GM19397 (cell line): ENCODE results near the gene INAFM1.
A peak's percentile ranks its signal among the peaks of the same experiment; 100 is the strongest.
"Not testable (repeated sequence)": the region's sequence is repeated elsewhere in the genome, so short reads cannot be mapped to it uniquely, and the experiment has no call there.

Experiments
- ATAC-seq: cut with Tn5 transposase; IDR thresholded peaks from one replicate; pipeline ENCODE4 v1.9.1; 2021; ENCODE audit warnings: mild to moderate bottlenecking, moderate library complexity; ENCODE audit not compliant: unreplicated experiment

Gene INAFM1

GRCh38 chr19:47240996-47241918, 33.4 kb upstream of the INAFM1 start:
- no peak for ATAC-seq

- ATAC-seq: no peak
These were observed 32.6 kb upstream of the INAFM1 start for GRCh38 chr19:47241919-47242577.

DNA sequence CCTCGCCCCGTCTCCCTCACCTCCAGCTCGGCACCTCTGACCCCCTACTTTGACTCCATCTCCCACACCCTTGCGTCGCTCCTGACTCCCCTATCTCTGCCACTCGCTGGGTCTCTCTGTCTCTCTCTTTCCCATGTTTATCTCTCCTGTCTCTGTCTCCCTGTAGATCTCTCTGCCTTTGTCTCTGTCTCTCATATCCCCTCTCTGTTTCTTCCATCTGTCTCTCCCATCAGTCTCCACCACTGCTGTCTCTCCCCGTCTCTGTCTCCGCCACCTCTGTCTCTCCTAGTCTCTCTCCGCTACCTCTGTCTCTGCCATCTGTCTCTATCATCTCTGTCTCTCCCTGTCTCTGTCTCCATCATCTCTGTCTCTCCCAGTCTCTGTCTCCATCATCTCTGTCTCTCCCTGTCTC, 31.3 kb upstream of the INAFM1 start:
- ATAC-seq: no peak

- peak; percentile 64 for ATAC-seq
These were observed 30.7 kb upstream of the INAFM1 start for GRCh38 chr19:47243776-47244547.

DNA sequence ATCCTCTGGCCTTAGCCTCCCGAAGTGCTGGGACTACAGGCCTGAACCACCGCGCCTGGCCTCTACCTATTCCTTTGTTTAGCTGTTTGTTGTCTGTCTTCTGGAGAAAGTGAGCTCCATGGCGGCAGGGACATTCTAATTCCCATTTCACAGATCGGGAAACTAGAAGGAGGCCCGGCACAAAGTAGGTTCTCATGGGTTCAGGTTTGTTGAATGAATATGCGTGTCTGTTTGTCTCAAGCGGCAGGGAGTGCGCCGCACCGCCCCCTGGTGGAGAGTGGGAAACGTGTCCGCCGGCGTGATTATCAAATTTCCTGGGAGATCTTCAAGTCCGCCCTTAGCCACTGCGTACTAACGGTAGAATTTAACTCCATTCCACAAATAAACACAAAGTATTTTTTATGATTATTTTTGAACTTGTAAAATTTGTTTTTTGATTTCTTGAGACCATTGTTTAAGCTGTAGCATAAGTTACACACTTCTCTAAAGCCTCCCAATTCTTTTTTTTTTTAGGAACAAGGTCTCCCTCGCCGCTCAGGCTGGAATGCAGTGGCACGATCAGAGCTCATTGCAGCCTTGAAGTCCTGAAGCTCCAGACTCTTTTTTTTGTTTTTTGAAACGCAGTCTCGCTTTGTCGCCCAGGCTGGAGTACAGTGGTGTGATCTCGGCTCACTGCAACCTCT, 27.2 kb upstream of the INAFM1 start:
- no peak for ATAC-seq

DNA sequence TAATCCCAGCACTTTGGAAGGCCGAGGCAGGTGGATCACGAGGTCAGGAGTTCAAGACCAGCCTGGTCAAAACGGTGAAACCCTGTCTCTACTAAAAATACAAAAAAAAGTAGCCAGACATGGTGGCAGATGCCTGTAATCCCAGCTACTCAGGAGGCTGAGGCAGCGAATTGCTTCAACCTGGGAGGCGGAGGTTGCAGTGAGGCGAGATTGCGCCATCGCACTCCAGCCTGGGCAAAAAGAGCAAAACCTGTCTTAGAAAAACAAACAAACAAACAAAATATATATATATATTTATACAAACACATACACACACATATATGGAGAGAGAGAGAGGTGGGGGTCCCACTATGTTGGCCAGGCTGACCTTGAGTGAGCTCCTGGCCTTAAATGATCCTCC, 21.7 kb upstream of the INAFM1 start:
- not testable (repeated sequence) for ATAC-seq

DNA sequence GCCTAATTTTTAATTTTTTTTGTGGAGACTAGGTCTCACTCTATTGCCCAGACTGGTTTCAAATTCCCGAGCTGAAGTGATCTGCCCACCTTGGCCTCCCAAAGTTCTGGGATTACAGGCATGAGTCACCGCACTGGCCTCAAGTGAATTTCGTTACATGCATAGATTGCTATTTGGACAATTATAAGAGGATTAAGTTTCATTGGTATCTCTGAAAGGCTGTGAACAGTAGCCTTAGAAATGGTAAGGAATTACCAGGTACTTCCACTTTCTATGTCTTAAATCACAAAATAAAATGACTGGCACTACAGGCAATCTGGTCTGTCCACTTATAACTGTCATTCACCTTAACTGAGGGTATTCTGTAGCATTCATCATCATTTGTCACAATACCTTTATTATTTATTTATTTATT, 21.2 kb upstream of the INAFM1 start:
- ATAC-seq: no peak

DNA sequence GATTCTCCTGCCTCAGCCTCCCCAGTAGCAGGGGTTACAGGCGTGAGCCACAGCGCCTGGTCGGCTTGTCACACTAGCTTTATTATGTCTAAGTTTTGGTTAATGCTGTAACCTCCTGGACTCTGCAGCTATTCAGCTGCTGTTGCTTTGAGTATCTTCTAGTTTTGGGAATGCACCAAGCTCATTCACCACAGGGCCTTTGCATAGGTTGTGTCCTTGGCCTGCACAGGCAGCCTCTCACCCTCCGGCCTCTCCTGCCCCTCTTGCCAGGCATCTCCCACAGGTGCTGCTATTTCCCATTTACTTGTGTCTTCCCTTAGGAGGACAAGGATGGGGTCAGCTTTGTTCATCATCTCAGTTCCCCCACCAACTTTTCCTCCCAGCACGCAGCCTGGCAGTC, 20.7 kb upstream of the INAFM1 start:
- no peak for ATAC-seq

- ATAC-seq: peak; percentile 51
These were observed 18.6 kb upstream of the INAFM1 start, which contains the start of gene CCDC9 for GRCh38 chr19:47255879-47256692. Gene CCDC9 (plus strand): TSS chr19:47256525. CDS start chr19:47258401, 1,876 bp downstream.

GRCh38 chr19:47256693-47257410, 17.8 kb upstream of the INAFM1 start:
- ATAC-seq: peak; percentile 69

DNA sequence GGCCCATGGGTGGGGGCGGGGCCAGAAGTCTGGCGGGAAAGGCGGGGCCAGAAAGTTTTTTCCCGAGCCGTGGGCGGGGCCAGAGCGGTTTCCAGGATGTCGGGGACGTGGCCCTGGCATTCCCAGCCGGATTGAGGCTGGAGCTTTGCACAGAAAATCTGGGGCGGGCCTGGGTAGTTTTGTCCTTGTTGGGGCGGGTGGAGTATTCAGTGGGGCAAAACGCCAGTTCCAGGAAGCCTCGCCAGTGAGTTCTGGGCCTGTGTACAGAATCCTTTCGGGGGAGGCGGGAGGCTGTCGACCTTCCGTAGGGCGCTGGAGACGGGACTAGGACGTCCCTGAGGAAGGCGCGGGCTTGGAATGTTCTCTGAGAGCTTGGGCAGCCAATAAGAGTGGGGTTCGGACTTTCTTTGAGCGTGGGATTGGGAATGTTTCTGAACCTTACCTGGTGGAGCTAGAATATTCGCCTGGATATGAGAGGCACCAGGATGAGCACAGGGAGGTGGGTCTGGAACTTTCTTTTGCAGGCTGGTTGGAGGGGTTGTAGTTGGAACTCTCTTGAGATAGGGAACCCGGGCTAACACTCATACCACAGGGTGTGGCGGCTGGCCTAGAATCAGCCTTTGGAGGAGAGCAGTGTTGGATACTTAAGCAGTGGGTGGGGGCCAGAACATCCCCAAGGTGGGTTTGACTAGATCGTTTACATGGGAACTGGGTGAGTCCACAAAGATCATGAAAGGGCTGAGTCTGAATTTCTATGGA, 17.1 kb upstream of the INAFM1 start:
- ATAC-seq: no peak

- no peak for ATAC-seq
These were observed 16.3 kb upstream of the INAFM1 start for GRCh38 chr19:47258434-47258833.

GRCh38 chr19:47258895-47259555, 15.7 kb upstream of the INAFM1 start:
- ATAC-seq: no peak

DNA sequence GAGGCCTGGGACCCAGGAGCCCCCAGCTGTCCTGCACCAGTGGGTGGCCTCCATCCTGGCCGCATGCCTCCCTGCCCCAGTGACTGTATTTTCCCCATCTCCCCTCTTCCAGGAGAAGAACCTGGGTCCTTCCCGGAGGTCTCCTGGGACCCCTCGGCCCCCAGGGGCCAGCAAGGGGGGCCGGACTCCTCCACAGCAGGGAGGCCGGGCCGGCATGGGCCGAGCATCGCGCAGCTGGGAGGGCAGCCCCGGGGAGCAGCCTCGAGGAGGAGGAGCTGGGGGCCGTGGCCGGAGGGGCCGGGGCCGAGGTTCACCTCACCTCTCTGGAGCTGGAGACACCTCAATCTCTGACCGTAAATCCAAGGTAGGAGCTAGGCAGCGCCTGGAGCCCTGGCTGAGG, 14.2 kb upstream of the INAFM1 start:
- ATAC-seq: no peak

DNA sequence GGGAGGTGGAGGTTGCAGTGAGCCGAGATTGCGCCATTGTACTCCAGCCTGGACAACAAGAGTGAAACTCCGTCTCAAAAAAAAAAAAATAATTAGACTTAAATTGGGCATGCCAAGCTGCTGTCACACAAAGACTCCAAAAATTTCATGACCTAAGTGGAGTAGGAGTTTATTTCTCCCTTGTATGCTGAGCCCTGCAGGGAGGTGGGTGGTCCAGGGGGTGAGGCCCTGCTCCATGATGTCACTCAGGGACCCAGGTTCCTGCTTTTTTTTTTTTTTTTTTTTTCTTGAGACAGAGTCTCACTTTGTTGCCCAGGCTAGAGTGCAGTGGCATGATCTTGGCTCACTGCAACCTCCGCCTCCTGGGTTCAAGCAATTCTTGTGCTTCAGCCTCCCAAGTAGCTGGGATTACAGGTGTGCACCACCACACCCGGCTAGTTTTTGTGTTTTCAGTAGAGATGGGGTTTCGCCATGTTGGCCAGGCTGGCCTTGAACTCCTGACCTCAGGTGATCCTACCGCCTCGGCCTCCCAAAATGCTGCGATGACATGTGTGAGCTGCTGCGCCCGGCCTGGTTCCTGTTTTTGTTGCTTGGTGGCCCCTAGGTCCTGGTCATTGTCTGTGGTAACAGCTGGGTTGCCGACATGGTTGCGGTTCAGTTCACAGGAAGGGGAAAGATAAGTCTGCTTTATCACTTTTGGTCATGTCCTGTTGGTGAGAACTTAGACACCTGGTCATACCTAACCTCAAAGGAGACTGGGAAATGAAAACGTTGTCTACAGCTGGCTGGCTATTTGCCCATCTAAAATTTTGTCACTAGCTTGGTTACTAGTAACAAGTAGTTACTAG, 12.5 kb upstream of the INAFM1 start:
- ATAC-seq: peak; percentile 64

DNA sequence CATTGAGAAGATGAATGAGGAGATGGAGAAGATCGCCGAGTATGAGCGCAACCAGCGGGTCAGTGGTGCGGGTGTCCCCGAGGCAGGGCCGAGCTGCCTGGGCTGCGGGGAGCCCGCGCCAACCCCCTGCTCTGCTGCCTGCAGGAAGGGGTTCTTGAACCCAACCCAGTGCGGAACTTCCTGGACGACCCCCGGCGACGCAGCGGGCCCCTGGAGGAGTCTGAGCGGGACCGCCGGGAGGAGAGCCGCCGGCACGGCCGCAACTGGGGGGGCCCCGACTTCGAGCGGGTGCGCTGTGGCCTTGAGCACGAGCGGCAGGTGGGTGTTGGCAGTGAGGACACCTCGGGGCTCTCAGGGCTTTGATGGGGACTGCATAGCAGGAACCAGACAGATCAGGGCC, 10.1 kb upstream of the INAFM1 start:
- no peak for ATAC-seq

- ATAC-seq: no peak
These were observed 8.2 kb upstream of the INAFM1 start for GRCh38 chr19:47266401-47266941.
